GM21786 (cell line): ENCODE data around the gene CTIF.

Experiments used
- ATAC-seq: cut with Tn5 transposase; IDR thresholded peaks from one replicate; pipeline ENCODE4 v1.9.1; 2021; ENCODE audit not compliant: unreplicated experiment

CTIF gene

GRCh38 chr18:48617844-48618497 is 79.1 kb downstream of the CTIF start:
- no peak for ATAC-seq

GRCh38 chr18:48619016-48619415 is 80.2 kb downstream of the CTIF start:
- ATAC-seq = no peak

- ATAC-seq = no peak
These were observed 80.7 kb downstream of the CTIF start for GRCh38 chr18:48619501-48619900.

GRCh38 chr18:48620071-48620470 is 81.2 kb downstream of the CTIF start:
- ATAC-seq = no peak

GRCh38 chr18:48621240-48621639 is 82.4 kb downstream of the CTIF start:
- no peak for ATAC-seq

- no peak for ATAC-seq
These were observed 83.2 kb downstream of the CTIF start for GRCh38 chr18:48621815-48622555.

- ATAC-seq = no peak
These were observed 84.1 kb downstream of the CTIF start for GRCh38 chr18:48622911-48623431.

- no peak for ATAC-seq
These were observed 84.8 kb downstream of the CTIF start for GRCh38 chr18:48623468-48624235.

- ATAC-seq = no peak
These were observed 86.0 kb downstream of the CTIF start for GRCh38 chr18:48624856-48625255.

- ATAC-seq = no peak
These were observed 88.4 kb downstream of the CTIF start for GRCh38 chr18:48627216-48627615.

- ATAC-seq = no peak
These were observed 91.0 kb downstream of the CTIF start for GRCh38 chr18:48629730-48630324.

GRCh38 chr18:48631851-48632250 is 93.0 kb downstream of the CTIF start:
- ATAC-seq = no peak

GRCh38 chr18:48632676-48633257 is 93.9 kb downstream of the CTIF start:
- ATAC-seq = no peak

GRCh38 chr18:48634491-48634890 is 95.7 kb downstream of the CTIF start:
- no peak for ATAC-seq

GRCh38 chr18:48634975-48635374 is 96.1 kb downstream of the CTIF start:
- ATAC-seq = no peak

GRCh38 chr18:48635806-48636205 is 97.0 kb downstream of the CTIF start:
- ATAC-seq = no peak

GRCh38 chr18:48636436-48636835 is 97.6 kb downstream of the CTIF start:
- no peak for ATAC-seq

GRCh38 chr18:48637081-48637990 is 98.5 kb downstream of the CTIF start:
- no peak for ATAC-seq

GRCh38 chr18:48638451-48638850 is 99.6 kb downstream of the CTIF start:
- ATAC-seq = no peak
